SH-SY5Y (cell line): ENCODE results near the gene GNL3.

Experiments
- GATA2 ChIP-seq: IDR thresholded peaks from 2 replicates; pipeline ENCODE4 v1.6.1; 2011; ENCODE audit warnings: mild to moderate bottlenecking, low read depth, low read length
- GATA3 ChIP-seq: IDR thresholded peaks from 2 replicates; pipeline ENCODE4 v1.6.1; 2011; ENCODE audit warnings: low read depth, mild to moderate bottlenecking, low read length, moderate library complexity

GRCh38 chr3:52714335-52715302 lies 28.8 kb downstream of the GNL3 start:
- TF ChIP-seq GATA2 = no peak
- no peak for TF ChIP-seq GATA3
